ENCODE measurements around the gene IGFL4.

DNA sequence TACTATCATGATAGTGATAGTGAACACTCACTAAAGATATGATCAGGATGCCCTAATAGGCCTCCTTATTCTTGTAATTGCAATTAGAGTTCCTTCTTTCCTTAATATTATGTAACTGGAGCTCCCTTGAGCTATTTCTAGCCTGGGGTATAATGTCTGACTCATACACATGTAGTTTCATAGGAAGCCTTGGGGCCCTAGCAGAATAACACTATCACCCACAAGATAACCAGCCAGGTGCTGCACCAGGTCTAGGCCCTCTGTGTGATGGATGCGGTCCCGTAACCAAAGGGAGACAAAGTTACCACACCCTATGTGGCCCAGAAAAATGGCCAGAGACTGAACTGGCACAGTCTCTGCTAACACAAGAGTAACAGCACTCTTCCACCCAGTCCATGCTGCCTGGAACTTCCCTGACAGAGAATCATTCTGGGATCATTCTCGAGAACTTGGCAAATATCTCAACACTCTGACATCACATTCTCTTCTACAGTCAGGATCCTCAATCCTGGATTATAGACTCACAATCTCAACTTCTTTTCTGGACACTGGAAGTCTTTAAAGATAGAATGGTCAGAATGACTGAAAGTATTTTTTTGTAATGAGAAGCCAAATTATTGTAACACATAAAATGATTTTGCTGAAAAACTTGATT, 32.6 kb upstream of the IGFL4 start:
- TF ChIP-seq, protein P1, sequence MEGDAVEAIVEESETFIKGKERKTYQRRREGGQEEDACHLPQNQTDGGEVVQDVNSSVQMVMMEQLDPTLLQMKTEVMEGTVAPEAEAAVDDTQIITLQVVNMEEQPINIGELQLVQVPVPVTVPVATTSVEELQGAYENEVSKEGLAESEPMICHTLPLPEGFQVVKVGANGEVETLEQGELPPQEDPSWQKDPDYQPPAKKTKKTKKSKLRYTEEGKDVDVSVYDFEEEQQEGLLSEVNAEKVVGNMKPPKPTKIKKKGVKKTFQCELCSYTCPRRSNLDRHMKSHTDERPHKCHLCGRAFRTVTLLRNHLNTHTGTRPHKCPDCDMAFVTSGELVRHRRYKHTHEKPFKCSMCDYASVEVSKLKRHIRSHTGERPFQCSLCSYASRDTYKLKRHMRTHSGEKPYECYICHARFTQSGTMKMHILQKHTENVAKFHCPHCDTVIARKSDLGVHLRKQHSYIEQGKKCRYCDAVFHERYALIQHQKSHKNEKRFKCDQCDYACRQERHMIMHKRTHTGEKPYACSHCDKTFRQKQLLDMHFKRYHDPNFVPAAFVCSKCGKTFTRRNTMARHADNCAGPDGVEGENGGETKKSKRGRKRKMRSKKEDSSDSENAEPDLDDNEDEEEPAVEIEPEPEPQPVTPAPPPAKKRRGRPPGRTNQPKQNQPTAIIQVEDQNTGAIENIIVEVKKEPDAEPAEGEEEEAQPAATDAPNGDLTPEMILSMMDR (conservative IDR thresholded peaks at IDR 0.05; ENCODE audit: low read depth, low read length), result no peak
- no peak for TF ChIP-seq EZH2phosphoT487 (IDR thresholded peaks at IDR 0.05; ENCODE audit: borderline replicate concordance, low read length)
